Fibroblast of skin of left biceps (primary cell): Measurements from ENCODE around the gene GRIN2A.
"Not testable (repeated sequence)": the region's sequence is repeated elsewhere in the genome, so short reads cannot be mapped to it uniquely, and the experiment has no call there.

ENCODE experiments used
- DNase-seq, 2 experiments: peaks; one replicate each; pipeline ENCODE4 v3.0.0-alpha.2; 2013; ENCODE audit warnings: low read depth in 2 of 2

Gene GRIN2A

DNA sequence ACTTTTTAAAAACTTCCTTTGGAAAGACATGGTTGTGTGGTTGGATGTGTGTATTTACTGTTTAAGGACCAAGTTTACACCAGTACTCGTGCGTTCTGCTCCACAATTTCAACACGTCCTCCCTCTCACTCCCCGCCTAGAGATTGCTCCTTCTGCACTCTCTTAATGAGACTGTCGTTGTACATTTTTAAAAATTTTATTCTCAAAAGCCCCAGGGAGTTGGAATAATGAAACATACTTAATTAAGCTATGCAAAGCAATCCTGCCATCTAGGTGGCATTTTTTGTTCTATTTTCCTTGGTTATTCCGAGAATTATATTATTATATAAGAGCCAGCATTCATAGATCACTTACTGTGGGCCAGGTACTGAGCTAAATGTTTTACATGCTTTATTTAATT lies 264.5 kb downstream of the GRIN2A start:
- DNase-seq = no peak

DNA sequence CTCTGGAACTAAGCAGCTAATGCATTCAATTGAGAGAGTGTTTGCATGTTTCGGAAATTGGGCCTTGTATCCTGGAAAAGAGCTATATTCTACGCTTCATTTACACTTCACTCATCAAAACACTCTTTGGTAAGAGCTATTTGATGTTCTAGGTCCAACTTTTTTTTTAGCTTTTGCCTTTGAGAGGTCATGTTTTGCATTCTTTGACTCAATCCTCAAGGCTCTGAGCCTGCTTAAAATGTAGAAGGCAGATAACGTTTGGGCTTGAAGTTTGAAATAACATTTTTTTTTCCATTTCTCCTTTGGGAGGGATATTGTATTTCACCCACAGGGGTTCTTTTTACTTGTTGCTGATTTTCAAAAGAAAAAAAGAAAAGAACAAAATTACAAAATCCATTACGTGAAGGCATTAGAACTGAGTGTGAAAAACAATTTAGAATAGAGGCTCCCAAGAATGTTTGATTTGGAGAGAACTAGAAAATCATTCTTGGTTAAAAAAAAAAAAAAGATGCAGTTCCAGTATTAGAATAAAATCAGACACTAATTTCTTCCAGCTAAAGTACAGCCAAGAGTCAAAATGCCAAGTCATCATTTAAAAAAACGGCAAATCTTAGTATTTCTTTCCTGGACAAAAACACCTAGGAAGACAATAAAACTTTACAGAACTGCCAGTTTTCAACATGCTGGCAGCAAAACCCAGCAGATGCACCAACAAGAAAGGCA lies 268.5 kb downstream of the GRIN2A start:
- DNase-seq = no peak

DNA sequence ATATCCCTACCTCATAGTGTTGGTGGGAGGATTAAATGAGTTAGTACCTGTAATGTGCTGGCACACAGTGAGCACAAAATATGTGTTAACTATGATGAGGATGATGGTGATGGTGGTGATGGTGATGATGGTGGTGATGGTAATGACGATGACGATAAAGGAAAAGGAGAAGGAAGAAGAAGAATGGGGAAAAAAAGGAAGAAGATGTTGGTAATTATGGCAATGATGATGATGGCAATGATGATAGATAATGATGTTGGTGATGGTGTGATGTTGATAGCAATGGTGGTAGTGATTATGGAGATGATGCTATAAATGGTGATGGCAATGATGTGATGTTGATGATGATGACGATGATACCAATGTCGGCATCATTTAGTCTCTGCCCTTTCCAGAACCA lies 270.2 kb downstream of the GRIN2A start:
- DNase-seq = no peak

DNA sequence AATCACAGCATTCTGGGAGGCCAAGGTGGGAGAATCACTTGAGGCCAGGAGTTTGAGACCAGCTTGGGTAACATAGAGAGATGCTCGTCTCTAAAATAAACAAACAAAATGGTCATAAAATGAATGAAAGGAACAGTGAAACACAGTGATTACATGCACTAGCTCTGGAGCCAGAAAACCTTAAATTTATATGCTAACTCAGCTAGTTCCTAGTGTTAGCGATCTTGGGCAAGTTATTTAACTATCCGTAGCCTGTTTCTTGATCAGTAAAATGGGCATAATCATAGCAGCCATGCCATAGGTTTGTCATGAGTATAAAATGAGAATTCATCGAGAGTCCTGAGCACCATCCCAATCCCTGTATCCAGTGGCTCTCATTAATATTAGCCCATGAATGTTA lies 271.0 kb downstream of the GRIN2A start:
- DNase-seq = no peak

DNA sequence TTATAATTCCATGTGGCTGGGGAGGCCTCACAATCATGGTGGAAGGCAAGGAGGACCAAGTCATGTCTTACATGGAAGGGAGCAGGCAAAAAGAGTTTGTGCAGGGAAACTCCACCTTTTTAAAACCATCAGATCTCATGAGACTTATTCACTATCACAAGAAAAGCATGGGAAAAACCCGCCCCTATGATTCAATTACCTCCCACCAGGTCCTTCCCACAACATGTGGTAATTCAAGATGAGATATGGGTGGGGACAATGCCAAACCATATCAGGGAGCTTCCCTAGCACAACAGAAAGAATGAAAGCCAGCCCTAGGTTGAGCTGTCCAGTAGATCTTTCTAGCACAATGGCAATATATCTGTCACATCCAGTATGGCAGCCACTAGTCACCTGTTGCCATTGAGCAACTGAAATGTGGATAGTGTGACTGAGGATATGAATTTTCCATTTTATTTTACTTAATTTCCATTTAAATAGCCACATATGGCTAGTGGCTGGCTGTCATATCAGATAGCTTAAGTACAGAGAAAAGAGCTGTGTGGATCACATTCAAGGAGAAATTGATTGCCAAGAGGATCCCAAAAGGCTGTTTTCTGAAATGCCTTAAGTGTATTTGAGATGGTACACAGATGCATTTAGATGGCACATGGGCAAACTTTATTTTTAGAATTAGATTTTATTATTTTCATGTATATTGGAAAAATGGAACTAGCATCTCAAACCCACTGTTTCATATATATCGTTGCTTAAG lies 273.0 kb downstream of the GRIN2A start:
- DNase-seq = no peak

DNA sequence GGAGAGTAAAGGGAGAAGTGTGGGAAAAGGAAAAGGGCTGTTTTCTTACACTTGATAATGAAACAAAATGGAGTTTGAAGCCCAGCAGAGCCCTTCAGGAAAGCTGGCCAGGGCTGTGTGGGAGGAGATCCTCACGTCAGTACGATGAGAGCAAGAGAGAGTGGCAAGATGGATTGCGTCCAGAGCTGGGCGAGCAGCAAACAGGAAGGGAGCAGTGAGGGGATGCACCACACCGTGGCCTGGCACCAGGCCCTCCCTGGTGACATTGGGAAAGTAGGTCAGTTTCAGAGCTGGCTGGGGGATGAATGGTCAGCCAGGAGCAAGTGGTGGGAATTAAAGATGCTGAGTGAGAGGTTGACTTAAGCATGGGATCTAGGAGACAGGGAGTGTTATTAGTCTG lies 273.6 kb downstream of the GRIN2A start:
- DNase-seq = no peak

DNA sequence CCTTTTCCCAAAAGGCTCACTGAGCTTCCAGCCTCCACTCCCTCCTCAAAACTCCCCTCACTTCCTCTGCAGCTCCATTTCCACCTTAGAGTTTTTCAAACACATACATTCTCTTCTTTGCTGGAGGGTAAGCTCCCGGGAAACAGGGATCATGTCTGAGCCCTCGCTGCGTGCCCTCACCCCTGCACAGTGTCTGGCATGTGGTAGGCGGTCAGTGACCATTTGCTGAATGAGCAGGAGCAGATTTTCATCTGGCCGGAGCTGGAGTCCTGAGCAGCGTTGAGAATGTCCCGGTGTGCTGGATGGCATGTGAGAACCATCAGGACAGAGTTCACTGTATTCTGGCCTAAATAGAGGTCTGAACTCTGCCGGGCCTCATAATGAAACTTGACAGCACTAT lies 274.5 kb downstream of the GRIN2A start:
- no peak for DNase-seq

DNA sequence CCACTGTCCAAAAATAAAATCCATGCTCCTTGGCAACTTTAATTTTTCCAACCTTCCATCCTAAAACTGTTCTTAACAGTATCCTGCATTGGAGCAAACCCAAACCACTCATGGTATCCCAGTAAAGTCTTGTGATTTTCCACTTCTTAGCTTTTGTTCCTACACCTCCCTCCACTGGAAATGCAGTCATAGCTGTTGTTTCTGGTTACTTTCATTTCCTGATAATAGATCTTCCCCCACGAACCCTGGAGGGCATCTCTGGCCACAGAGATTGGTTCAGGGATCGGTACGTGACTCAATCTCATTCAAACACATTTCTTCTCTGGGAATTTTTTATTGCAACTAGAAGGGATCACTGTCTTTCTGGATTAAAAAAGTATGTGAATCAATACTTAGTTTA lies 276.0 kb downstream of the GRIN2A start:
- DNase-seq = no peak

DNA sequence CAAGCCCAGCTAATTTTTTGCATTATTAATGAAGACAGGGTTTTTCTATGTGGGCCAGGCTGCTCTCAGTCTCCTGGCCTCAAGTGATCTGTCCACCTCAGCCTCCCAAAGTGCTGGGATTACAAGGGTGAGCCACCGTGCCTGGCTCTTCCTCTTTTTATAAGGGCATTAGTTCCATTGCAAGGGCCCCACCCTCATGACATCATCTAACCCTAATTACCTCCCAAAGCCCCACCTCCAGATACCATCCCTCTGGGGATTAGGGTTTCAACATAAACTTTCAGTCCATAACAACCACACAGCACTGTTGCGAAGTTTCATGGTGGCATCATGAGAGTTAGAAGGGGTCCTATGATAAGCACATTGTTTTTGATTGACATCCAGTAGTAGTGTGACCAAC lies 277.7 kb downstream of the GRIN2A start:
- DNase-seq = no peak

DNA sequence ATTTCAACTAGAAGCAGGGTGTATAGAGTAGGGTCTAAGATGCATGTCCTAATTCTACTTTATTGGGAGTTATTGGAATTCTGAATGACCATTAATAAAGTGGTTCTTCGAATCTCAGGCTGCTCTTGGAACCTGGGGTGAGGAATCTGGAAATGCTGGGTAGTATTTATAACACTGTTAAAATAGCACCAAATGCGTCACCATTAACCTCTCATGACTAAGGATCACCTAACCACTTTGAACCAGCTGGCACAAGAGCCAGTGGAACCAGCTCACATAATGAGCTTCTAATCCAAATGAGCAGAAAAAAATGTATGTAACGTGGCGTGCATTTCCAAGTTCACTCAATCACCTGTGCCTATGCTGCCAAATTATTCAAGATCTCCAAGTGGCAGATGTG lies 281.7 kb downstream of the GRIN2A start:
- no peak for DNase-seq

DNA sequence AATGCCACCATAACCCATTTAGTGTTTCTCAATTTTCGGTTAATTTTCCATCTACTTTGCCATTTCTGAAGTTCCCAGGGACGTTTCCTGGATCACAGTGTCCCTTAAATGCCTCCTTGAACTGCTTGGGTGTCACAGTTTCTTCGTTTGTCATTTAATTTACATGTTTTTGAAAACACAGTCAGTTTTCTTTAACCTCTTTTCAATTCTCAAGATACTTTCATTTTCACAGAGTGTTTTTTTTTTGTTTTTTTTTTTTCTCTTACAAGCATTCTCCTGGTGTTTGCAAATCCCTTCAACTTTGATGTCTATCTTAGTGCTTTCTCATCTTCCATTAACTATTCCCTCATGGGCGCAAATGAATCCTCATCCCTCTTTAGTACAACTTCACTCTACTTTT lies 283.7 kb downstream of the GRIN2A start:
- DNase-seq = no peak

DNA sequence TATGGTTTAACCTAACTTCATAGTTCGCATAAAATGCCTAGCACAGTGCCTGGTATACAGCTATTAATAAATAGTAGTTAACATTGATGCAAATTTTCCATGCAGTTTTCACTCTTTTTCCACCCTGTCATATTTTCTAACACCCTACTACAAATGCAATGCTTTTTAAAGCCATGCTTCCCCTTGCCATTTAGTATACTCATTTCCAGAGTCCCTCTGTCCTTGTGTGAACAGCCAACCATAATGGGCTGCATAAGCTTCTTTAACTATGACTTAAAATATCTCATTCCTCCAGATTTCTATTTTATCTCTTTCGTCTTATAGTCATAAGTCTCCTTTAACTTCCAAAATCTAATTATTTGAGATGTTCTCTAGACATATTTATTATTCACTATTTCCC lies 284.1 kb downstream of the GRIN2A start:
- DNase-seq = no peak

DNA sequence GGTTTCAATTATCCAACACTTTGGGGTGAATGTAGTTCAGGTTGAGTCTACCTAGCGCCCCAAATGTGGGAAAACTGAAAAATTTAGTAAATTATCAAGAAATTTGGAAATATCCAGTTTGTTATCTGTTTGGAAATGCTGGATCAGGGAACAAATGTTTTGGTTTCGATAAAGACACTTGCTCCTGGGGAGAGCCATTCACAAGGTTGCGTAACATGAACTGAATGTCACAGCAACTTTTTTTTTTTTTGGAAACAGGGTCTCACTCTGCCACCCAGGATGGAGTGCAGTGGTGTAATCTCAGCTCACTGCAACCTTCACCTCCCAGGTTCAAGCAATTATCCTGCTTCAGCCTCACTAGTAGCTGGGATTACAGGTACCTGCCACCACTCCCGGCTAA lies 286.4 kb downstream of the GRIN2A start:
- no peak for DNase-seq

DNA sequence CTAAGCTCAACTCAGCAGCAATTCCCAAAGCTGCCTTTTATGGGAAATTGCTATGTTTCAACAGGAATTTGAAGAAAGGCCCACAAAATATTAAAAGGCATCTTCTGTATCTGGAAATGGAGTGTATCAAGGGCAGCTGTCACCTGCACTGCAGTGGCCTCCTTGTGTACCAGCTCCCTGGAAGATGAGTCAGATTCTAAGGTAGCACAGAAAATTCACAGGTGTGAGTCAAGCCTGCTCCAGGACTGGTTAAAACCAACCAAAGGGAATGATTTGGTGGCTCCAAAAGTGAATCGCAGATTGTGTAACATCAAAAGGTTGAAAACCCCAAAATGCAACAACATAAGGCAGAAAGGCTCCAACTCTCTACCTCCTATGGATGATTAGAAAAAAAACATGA lies 296.4 kb downstream of the GRIN2A start:
- no peak for DNase-seq

DNA sequence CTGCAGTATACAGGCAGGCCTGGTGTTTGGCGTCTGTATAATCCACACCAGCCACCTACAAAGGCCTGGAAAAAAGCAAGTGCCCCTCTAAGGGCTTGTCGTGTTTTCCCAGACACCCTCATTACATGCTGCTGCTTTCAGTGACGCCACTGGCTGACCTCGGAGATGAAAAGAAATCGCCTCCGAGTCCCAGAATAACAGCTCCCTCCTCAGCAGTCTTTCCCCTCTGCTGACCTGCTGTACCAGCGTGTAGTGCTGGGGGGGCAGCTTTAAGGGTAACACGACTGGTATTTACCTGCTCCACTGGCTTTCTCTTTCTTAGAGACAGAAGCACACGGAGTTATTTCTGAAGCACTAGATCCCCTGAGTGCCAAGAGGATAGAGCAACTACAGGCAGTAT lies 296.8 kb downstream of the GRIN2A start:
- DNase-seq = no peak

DNA sequence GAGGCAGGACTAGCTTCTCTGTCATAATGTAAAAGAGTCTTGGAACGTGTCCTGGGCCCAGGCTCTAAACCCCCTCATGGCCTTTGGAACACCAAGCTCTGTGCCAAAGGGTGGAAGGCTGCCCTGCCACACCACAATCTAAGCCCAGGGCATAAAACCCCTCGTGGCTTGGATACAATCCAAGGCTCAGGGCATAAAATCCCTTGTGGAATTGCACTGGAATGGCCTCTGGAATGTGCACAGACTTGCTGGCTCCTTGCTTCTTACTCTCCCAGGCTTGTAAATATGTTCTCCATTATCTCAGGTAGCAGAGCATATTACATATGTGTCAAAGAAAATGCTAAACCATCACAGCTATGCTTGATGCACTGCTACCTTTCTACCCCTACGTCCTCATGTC lies 306.2 kb downstream of the GRIN2A start:
- not testable (repeated sequence) for DNase-seq

DNA sequence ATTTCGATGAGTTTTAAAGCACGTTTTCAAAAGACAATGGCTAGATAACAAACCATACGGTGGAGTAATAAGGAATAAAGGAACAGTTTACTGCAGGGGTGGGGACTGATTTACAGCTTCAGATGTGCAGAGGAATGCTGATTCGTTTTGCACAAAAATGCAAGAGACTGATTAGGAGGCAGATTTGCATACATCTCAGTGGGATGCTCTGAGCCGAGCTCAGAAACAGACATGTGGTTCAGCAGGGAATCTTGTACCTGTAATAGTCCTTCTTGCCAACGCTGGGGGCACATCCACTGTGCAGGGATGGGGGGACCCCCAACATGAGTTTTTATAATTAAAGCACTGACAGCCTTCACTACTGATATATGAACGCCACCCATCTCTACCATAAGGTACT lies 308.0 kb downstream of the GRIN2A start:
- DNase-seq = no peak

DNA sequence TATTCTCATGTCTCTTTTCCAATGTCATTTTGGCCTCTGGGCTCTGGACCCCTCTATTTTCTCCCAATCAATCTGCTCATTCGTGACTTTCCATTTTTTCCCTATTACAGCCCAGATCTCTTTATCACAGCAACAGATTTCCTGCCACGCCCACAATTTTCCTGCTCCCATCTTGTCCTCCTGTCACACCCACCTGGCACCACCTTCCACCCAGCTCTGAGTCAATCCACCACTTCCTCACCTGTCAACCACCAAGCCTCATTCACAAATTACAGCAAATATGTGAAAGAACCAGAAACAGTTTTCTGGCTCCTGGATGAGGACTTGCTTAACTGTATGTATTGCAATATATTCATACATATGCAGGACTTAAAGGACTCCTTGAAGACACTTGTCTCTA lies 311.3 kb downstream of the GRIN2A start:
- no peak for DNase-seq

DNA sequence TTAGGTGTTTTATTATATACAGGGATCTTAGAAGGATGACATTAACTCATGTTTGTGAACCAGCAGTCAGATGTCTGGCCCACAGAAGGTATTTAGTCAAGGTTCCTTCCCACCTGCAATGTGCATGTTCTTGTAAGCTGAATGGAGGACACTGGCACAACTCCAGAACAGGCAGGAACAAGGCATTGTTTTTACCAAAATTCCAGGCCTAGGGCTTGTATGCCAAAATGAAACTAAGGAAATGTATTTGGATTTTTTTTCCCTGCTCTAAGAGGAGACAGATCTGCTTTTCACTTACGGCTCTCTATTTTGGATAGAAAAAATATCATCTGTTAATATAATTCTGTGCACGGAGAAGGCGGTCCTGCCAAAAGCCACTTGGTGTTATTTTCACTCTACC lies 312.5 kb downstream of the GRIN2A start:
- no peak for DNase-seq

DNA sequence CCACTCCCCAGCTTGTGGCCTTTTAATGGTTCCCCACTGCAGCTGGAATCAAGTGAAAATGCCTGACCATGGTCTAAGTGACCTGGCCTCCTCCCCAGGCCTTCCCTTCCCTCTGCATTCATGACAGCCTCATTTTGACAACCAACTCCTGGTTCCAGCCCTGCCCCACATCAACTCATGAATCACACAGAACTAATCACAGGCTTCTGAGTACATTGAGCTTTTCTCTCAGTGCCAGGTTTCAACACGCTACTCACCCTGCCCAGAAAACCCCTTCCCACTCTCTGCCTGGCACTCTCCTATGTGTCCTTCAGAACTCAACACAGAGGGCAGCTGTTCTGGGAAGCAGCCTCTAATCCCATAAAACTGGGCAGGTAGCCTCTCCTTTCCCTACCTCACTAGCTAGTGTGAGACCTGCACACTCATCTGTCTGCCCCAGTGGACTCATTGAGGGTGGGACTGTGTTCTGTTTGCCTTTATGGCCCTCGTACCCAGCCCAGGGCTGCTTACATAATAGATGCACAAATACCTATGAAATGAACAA lies 313.6 kb downstream of the GRIN2A start:
- DNase-seq = no peak

DNA sequence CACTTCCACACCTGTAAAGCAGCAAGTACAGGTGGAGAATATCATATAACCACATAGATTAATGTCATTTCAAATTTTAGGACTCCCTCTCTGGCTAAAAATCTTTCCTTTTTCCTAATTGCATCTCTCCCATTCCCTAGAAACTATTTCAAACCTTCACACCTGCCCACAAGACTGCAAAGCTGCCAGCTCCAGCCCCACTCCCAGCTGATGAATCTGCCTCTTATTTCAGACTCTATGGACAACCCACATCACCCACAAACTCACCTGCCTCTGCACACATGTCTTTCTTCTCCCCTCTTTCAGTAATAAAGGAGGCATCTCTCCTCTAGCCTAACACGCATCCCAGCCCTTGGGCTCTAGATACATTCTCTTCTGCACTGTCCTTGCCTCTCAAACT lies 315.1 kb downstream of the GRIN2A start:
- no peak for DNase-seq

DNA sequence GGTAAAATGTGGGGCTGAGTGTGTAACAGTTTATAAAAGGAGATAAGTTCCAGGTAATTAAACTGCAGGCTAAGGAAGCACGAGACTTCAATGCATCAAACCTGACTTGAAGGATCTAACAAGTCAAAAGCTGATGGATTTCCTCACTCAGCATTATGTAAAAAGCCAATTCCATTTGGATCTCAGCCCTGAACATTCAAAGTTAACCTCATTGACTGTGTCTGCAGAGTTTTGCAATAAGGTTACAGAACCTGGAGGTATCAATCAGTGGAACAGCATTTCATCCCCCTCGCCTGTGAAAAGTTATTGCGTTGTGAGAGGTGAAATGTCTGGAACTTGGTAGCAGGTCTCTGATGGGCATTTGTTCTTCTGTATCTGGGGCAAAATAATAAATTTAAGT lies 317.8 kb downstream of the GRIN2A start:
- no peak for DNase-seq

DNA sequence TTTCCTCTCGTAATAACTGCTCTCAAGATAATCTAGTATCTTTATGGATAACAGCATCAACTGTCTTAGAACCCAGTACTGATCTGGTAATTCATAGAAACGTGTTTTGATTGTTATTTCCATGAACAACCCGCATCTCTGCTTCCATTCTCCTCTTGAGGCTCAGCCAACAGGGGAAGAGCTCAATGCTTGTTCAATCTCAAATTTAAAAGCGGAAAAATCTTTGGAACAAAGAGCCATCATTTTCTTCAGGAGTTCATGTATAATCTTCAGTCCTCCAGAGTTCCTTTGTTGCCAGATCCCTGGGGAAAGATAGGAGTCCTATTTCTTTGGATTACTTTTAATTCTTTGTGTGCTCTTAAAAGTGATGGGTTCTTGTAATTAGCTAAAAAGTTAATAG lies 319.9 kb downstream of the GRIN2A start:
- DNase-seq = no peak
